GM10266 (cell line): ENCODE measurements around the gene POM121L2.
"Not testable (repeated sequence)": the region's sequence is repeated elsewhere in the genome, so short reads cannot be mapped to it uniquely, and the experiment has no call there.

Source experiments
- DNase-seq: peaks from one replicate; pipeline ENCODE4 v3.0.0; 2012; ENCODE audit errors: extremely low spot score
- TF ChIP-seq, protein P1 (sequence below): IDR thresholded peaks from 2 replicates; pipeline ENCODE4 v1.5.1; 2012; ENCODE audit warnings: mild to moderate bottlenecking, low read depth; ENCODE audit not compliant: control insufficient read depth, insufficient read depth; ENCODE audit errors: missing control alignments

The POM121L2 gene

DNA sequence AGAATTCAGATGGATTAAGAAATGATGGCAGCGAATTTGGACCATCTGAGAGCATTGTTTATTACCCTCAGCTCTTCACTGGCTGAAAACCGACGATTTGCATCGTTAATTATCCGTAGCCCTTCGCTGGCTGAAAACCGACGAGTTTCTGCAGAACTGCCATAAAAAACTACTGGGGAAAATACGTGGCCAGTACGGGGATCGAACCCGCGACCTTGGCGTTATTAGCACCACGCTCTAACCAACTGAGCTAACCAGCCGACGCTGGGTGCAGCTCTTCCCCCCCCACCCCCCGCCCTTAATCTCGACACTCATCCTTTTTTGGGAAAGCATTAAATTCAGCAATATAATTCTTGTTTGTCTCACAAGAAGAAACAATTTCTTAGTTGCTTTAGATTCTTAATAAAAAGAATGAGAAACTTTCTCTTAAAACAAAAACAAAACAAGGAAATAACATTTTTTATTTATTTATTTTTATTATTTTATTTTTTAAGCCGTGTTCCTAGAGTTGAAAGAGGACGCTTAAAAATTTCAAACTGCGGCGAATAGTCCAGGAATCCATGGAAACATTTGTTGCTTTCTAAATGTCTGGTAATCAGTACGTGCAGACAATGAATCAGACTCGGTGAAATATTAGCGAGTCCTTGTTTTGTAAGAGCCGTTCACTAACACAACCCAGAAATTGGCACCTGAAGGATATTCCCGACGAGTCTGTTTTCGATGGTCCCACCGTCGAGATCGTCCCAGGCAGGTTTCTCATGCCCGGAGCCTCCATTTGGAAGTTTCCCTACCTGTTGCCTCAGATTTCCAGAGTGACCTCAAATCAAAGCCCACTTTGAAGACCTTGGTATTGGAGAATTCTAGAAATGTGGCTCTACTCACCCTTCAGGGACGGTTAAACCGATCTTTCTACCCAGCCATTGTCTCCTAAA lies 36.8 kb downstream of the POM121L2 start:
- TF ChIP-seq, protein P1, sequence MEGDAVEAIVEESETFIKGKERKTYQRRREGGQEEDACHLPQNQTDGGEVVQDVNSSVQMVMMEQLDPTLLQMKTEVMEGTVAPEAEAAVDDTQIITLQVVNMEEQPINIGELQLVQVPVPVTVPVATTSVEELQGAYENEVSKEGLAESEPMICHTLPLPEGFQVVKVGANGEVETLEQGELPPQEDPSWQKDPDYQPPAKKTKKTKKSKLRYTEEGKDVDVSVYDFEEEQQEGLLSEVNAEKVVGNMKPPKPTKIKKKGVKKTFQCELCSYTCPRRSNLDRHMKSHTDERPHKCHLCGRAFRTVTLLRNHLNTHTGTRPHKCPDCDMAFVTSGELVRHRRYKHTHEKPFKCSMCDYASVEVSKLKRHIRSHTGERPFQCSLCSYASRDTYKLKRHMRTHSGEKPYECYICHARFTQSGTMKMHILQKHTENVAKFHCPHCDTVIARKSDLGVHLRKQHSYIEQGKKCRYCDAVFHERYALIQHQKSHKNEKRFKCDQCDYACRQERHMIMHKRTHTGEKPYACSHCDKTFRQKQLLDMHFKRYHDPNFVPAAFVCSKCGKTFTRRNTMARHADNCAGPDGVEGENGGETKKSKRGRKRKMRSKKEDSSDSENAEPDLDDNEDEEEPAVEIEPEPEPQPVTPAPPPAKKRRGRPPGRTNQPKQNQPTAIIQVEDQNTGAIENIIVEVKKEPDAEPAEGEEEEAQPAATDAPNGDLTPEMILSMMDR = no peak
- no peak for DNase-seq

DNA sequence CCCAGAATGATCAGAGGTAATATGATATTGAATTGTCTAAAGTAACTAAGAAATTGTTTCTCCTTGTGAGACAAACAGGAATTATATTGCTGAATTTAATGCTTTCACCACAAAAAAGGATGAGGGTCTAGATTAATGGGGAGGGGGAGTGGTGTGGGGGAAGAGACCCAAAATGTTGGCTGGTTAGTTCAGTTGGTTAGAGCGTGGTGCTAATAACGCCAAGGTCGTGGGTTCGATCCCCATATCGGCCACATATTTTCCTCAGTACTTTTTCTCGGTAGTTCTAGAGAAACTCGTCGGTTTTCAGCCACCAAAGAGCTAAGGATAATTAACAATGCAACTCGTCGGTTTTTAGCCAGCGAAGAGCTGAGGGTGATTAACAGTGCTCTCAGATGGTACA lies 38.3 kb downstream of the POM121L2 start:
- TF ChIP-seq, protein P1 = no peak
- no peak for DNase-seq

DNA sequence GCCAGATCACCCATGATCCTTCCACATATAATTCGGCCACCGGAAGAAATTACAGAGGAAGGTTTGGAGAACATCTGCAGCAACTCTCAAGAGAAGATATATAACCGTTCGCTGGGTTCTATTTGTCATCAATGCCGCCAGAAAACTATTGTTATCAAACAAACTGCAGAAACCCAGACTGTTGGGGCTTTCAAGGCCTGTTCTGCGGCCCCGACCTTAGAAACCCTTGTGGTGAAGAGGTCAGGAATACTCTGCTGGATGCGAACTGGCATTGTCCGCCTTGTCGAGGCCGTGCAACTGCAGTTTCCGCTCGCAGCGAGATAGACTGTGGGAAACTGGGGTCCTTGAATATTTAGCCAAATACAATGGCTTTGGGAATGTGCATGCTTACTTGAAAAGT lies 43.3 kb downstream of the POM121L2 start:
- TF ChIP-seq, protein P1 = no peak
- DNase-seq = no peak

DNA sequence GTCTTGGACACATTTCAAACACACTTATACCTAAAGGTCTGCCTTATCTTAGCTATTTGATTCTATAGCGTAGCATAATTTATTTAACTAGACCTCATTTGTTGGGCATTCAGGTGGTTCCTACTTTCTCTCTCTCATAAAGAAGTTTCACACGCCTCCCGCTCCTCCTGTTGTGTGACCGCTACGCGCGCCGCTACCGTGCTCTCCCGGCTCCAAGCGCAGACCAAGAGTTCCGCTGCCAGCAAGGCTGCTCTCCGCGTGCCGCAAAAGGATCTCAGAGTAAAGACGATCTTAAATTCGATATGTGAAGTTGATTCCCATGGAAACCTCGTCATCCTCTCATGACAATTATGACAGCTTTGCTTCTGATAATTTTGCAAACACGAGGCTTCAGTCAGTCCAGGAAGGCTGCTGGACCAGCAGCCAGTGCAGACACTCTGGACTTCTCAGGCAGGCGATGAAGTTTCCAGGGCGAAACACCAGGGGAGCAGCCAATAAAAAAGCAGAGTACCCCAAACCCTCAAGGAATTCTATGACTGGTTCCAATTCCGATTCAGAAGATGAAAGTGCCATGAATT lies 44.1 kb downstream of the POM121L2 start:
- TF ChIP-seq, protein P1 = no peak
- no peak for DNase-seq

DNA sequence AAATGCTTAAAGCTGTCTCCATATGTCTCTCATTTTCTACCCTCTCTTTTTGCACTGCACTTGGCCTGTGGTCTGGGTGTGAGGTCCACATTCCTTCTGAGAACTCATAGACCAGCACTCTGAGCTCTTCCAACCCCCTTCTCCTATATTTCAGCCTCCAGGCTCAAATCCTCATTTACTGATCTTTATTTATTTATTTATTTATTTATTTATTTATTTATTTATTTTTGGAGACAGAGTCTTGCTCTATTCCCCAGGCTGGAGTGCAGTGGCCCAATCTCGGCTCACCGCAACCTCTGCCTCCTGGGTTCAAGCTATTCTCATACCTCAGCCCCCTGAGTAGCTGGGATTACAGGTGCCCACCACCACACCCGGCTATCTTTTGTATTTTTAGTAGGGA lies 45.1 kb downstream of the POM121L2 start:
- DNase-seq = not testable (repeated sequence)

DNA sequence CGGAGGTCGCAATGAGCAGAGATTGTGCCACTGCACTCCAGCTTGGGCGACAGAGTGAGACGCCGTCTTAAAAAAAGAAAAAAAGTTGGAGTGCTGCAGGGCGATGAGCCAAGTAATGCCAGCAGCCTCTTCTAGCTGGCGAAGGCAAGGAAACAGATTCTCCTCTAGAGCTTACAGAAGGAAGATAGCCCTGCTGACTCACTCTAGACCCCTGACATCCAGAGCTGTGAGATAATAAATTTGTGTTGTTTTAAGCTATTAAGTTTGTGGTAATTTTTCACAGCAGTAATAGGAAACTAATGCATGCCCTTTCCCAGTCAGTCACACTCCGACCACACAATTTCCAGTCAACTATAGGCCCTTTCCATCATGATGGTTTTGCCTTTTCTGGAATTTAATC lies 48.2 kb downstream of the POM121L2 start:
- TF ChIP-seq, protein P1 = no peak
- no peak for DNase-seq

DNA sequence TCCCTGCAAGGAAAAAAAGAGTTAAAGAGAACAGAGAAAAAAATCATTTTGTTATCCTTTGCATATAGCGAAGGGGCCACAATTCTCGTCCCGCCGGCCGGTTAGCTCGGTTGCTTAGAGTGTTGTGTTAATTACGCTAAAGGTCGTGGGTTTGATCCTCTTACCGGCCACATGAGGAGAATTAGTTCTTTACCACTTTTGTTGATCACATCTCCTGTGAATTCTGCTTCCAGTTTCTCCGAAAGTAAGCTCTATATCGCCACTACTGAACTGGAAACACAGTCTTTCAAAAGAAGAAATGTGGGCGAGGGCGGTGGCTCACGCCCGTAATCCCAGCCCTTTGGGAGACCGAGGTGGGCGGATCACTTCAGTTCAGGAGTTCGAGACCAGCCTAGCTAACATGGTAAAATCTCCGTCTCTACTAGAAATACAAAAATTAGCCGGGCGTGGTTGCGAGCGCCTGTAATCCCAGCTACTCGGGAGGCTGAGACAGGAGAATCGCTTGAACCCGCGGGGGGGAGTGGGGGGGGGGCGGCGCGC lies 51.2 kb downstream of the POM121L2 start:
- TF ChIP-seq, protein P1 = no peak
- DNase-seq = no peak

DNA sequence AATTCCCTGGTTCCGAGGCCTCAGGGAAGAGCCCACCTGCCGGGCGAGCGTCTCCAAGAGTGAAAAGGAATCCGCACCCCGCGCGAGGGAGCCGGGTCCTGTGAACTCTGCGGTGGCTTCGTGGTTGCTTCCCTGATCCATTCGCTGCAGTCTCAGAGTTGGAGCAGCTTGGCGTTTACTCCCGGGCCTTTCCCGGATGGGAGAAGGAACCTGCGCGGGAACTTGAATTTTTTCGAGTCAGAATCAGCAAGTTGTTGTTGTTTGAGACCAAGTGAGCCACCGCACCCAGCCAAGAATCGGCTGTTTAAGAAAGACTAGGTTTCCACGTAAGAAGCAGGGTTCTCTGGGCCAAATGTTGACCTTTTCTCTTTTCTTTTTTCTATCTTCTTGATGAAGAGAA lies 51.7 kb downstream of the POM121L2 start:
- DNase-seq = no peak
- TF ChIP-seq, protein P1 = no peak
